ENCODE results near the gene KRI1. TPM values are rescaled to one million over a fixed set of nuclear protein-coding genes. Genes with fewer than 3 reads are reported as not detected.

KRI1 gene
- total and polyA plus RNA-seq, 2 donors (not counting 1 experiment from before 2014, with no cell fraction given), result 8.6 to 9.4 TPM

DNA sequence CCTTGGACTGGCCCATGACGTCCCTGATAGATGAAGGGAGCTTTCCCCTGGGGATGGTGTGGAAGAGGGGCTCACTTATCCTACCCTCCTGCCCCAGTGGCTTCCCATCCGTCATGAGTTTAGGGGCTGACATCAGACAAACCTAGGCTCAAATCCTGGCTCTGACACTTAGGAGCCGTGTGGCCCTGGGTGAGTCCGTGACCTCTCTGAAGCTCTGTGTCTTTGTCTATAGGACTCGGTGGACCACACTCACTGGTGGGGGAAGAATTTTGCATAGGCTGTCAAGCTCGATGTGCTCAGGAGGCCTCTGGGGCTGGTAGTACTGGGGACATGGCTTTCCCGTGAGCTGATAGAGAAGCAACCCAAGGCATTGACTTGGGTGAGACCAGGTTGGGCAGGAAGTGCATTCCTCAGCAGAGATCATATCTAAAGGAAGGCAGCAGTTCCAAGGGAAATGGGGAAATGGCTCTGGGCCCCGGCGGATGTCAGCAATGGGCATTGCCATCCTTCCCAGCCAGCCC, 38.7 kb upstream of the KRI1 start:
- Histone ChIP-seq H4K20me1 (ENCODE audit: control insufficient read depth, extremely low read depth, insufficient read depth, low read length) (no peaks in the 10 kb centered on the region), H3K4me2 (ENCODE audit: extremely low read depth, insufficient read depth, low read length) (no peak overlapping the region), H3K27ac (ENCODE audit: insufficient read depth, low read length) (peak overlapping the region; percentile 77), H3K9ac (ENCODE audit: insufficient read depth, low read length) (no peak overlapping the region), H3K79me2 (ENCODE audit: control insufficient read depth, insufficient read depth, low read length) (peaks cover 23% of the 10 kb centered on the region), H3K27me3 (ENCODE audit: control insufficient read depth, insufficient read depth, low read length) (peaks cover 5% of the 10 kb centered on the region), H3K4me1 (ENCODE audit: control insufficient read depth, extremely low read depth, insufficient read depth, low read length) (peaks cover 6% of the 10 kb centered on the region), H3K36me3 (ENCODE audit: control insufficient read depth, insufficient read depth, low read length) (no peaks in the 10 kb centered on the region), H3K9me3 (ENCODE audit: control insufficient read depth, insufficient read depth, low read depth, low read length) (no peaks in the 10 kb centered on the region), H2AFZ (ENCODE audit: low read length) (no peak overlapping the region), H3K4me3 (replicated peaks in 1 of 4; ENCODE audit: control extremely low read depth in 1 of 4, insufficient read depth in 1 of 4, low read depth in 3 of 4, low read length in 4 of 4) (peak overlapping the region in 1 of 4 experiments; percentile 22)
- DNase-seq (ENCODE audit: low read depth in 2 of 2), result no peak
- TF ChIP-seq CTCF (conservative IDR thresholded peaks at IDR 0.05 in 1 of 2, IDR thresholded peaks at IDR 0.05 in 1 of 2; ENCODE audit: low read depth in 1 of 2, low read length in 2 of 2) (no peak), EZH2 (IDR thresholded peaks at IDR 0.05; ENCODE audit: low read length, missing control alignments) (no peak)

DNA sequence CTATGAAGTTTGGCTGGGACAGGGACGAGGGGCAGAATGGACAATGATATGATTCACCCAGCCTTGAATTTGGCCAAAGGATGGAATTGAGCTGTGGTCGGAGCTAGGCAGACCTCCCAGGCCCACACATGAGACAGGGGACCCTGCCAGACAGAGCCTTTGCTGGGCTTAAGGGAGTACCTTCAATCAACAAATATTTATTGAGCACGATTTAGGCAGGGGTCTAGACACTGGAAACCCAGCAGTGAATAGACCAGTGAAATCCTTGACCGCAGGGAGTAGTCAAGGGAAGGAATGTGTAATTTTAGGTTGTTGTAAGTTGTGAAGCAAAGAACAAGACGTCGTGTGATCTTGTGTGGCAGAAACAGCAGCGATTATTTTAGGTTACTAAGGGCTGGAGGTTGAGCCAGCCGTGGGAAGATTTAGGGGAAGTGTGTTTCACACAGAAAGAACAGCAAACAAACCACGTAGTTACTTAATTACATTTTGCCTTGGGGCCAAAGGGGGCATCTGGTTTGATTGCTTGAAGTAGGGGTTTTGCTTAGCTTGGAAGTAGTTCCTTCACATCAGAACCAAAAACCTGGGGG, 38.2 kb upstream of the KRI1 start:
- Histone ChIP-seq H2AFZ (ENCODE audit: low read length) (no peak overlapping the region), H3K4me1 (ENCODE audit: control insufficient read depth, extremely low read depth, insufficient read depth, low read length) (peaks cover 6% of the 10 kb centered on the region), H3K9me3 (ENCODE audit: control insufficient read depth, insufficient read depth, low read depth, low read length) (no peaks in the 10 kb centered on the region), H3K36me3 (ENCODE audit: control insufficient read depth, insufficient read depth, low read length) (no peaks in the 10 kb centered on the region), H3K4me2 (ENCODE audit: extremely low read depth, insufficient read depth, low read length) (peak overlapping the region; percentile 97), H3K27me3 (ENCODE audit: control insufficient read depth, insufficient read depth, low read length) (peaks cover 5% of the 10 kb centered on the region), H4K20me1 (ENCODE audit: control insufficient read depth, extremely low read depth, insufficient read depth, low read length) (no peaks in the 10 kb centered on the region), H3K9ac (ENCODE audit: insufficient read depth, low read length) (peak overlapping the region; percentile 40), H3K79me2 (ENCODE audit: control insufficient read depth, insufficient read depth, low read length) (peaks cover 23% of the 10 kb centered on the region), H3K4me3 (replicated peaks in 1 of 4; ENCODE audit: control extremely low read depth in 1 of 4, insufficient read depth in 1 of 4, low read depth in 3 of 4, low read length in 4 of 4) (peak overlapping the region in 3 of 4 experiments; percentile 37 to 95 (median 94)), H3K27ac (ENCODE audit: insufficient read depth, low read length) (peak overlapping the region; percentile 77)
- no peak for TF ChIP-seq EZH2 (IDR thresholded peaks at IDR 0.05; ENCODE audit: low read length, missing control alignments)
- no peak for TF ChIP-seq CTCF (conservative IDR thresholded peaks at IDR 0.05 in 1 of 2, IDR thresholded peaks at IDR 0.05 in 1 of 2; ENCODE audit: low read depth in 1 of 2, low read length in 2 of 2)
- no peak for DNase-seq (ENCODE audit: low read depth in 2 of 2)

GRCh38 chr19:10603084-10603872, 37.5 kb upstream of the KRI1 start:
- Histone ChIP-seq H3K9ac (ENCODE audit: insufficient read depth, low read length) (peak overlapping the region; percentile 91), H2AFZ (ENCODE audit: low read length) (peak overlapping the region; percentile 64), H3K27ac (ENCODE audit: insufficient read depth, low read length) (peak overlapping the region; percentile 77), H3K4me1 (ENCODE audit: control insufficient read depth, extremely low read depth, insufficient read depth, low read length) (peaks cover 6% of the 10 kb centered on the region), H3K36me3 (ENCODE audit: control insufficient read depth, insufficient read depth, low read length) (no peaks in the 10 kb centered on the region), H3K79me2 (ENCODE audit: control insufficient read depth, insufficient read depth, low read length) (peaks cover 23% of the 10 kb centered on the region), H3K27me3 (ENCODE audit: control insufficient read depth, insufficient read depth, low read length) (peaks cover 5% of the 10 kb centered on the region), H4K20me1 (ENCODE audit: control insufficient read depth, extremely low read depth, insufficient read depth, low read length) (no peaks in the 10 kb centered on the region), H3K4me2 (ENCODE audit: extremely low read depth, insufficient read depth, low read length) (peak overlapping the region; percentile 97), H3K4me3 (replicated peaks in 1 of 4; ENCODE audit: control extremely low read depth in 1 of 4, insufficient read depth in 1 of 4, low read depth in 3 of 4, low read length in 4 of 4) (peak overlapping the region; percentile 88 to 95 (median 91)), H3K9me3 (ENCODE audit: control insufficient read depth, insufficient read depth, low read depth, low read length) (no peaks in the 10 kb centered on the region)
- no peak for DNase-seq (ENCODE audit: low read depth in 2 of 2)
- TF ChIP-seq CTCF (conservative IDR thresholded peaks at IDR 0.05 in 1 of 2, IDR thresholded peaks at IDR 0.05 in 1 of 2; ENCODE audit: low read depth in 1 of 2, low read length in 2 of 2) (no peak), EZH2 (IDR thresholded peaks at IDR 0.05; ENCODE audit: low read length, missing control alignments) (no peak)
